ENCODE data around the gene FYCO1. TPM values are rescaled to one million over a fixed set of nuclear protein-coding genes. Genes with fewer than 3 reads are reported as not detected.

Gene FYCO1
- polyA plus RNA-seq, 5 donors = 18.2 to 21.5 (median 19.6) TPM

- no peak for DNase-seq
Measured at GRCh38 chr3:45887759-45888511, 107.7 kb downstream of the FYCO1 start.

DNA sequence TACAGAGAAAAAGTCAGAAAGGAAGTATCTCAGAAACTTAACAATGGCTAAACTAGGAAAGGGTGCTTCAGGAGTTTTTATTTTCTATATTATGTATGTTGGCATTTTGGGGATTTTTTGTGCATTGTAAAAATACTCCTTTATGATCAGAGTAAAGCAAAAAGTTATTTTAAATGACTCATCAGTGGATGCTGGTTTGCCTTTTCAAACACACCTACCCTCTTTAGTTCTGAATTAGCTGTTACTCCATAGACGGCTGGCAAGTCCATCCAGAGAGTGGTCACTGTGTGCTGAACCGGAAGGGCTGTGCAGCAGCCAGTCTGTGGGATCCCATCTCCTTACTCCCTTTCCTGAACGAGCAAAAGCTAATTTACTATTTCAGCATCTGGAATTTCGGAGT, 108.3 kb downstream of the FYCO1 start:
- DNase-seq = no peak

GRCh38 chr3:45885979-45886705, 109.5 kb downstream of the FYCO1 start, which contains the start of gene CCR9:
CCR9 (plus strand) TSS chr3:45886543; CDS start chr3:45894934, 8,391 bp downstream.
- no peak for DNase-seq

DNA sequence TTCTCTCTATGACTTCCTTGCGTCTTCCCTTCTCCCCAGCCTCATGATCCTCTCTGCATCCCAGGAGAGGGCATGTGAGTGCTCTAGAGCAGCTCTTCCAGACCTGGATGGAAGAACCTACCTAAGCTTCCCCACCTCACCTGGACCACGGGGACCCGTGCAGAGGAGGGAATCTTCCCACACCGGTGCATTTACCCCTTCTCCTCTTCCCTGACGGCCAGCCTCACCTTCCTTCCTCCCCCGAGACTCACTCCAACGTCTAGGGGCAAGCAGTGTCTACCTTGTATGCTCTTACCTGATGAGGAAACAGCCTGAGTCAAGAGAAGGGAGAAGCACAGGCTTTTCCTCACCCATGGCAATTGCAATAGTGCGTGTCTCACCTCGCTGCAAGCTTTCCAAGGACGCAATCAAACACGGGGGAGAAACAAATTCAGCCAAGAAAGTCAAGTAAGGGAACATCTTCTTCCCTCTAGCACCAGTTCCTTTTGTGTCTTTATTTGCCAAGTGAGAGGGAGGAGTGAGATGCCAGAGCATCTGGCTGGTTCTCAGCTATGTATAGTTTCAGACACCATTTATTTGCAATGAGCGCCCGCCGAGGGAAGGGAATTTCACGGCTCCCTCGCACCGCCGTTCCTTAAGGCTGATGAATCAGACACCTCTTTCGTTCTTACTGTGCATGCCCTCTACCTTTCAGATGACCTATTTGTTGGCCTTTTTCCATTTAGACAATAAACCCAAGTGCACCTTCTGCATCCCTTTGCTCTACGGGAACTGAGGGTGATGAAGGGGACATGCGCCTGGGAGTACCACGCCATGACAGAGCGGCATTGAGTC, 111.0 kb downstream of the FYCO1 start:
- no peak for DNase-seq

DNA sequence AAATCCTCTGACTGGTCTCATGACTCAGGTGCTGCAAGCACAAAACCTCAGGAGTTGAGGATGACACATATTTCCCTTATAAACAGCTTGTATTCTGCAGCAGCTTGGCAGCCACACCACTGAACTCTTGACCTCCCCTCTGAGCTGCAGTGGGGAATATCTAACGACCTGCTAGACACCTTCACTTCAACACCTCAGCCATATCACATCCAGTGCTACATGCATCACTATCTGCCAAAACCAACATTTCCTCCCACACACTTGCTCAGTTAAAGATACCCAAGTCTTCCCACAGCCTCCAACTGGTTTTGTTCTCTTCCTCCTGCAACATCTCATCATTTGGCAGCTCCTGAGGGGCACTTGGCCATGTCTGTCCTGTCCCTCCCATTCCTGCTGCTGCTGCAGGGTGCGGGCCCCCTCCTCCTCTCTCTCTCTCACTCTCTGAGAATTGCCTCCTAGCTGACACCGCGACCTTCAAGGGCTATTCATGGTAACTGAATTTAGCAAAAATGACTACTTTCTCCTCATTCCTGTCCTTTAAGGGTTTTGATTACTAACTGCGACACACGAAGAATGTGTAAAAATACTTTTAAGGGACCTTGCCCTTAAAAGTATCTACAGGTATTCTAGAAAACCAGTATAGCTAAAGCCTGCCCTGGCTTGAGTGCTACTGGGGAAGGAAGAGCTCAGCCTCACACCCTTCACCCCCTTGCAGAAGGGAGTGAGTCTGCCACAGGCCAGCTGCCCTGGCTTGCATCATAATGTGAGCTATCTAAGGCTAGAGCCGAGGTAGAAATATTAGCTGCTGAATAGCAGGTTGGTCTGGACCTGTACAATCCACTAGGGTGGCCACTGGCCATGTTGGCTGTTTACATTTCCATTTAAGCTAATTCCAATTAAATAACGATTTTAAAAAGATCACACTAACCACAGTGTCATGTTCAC, 114.3 kb downstream of the FYCO1 start:
- no peak for DNase-seq

DNA sequence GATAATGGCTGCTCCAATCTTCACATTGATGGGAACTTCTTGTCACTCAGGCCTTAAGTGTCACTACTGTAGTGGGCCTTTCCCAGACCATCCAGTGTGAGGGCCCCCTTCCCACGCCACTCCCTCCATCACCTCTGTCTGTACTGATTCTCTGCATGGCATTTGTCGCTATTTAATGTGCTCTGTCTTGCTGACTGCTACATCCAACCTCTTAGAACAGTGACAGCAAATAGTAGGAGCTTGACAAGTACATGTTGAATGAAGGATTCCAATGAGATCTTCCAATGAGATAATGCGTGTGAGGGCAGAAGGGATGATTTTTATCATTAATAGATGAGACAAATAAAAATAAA, 114.9 kb downstream of the FYCO1 start:
- DNase-seq = no peak

GRCh38 chr3:45878124-45878523, 117.5 kb downstream of the FYCO1 start:
- no peak for DNase-seq

- DNase-seq = no peak
Measured at GRCh38 chr3:45874677-45875346, 120.8 kb downstream of the FYCO1 start.

DNA sequence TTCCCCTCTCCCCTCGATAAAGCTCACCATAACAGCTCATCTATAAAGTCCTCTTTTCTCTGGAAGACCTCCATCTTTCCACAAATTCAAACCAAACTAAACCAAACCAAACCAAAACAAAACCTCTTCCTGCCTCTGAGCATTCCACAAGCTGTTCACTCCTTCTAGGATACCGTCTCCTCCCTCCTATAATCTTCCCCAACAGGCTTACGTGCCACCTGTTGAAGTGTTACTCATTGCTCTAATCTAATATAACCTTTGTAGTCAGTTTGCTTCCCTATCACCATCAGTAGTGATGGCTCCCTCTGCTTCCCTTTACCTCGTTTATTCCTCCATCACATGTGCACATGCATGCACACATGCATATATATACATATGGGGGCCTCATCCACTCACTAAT, 122.0 kb downstream of the FYCO1 start:
- DNase-seq = no peak

DNA sequence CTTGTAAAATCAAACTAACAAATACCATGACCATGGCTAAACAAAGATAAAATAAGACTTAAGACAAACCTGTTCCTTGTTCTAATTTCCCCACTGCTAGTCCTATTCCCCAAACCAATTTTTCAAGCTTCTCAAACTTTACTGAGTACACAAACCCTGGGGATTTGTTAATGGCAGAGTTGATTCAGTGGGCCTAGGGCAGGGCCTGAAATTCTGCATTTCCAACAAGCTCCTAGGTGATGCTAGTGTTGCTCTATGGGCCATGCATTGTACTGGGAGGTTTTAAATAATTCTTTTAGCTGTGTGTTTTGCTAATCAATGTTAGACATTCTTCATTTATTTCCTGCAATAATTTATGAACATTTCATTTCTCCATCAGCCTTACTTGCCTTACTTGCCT, 122.6 kb downstream of the FYCO1 start:
- no peak for DNase-seq

DNA sequence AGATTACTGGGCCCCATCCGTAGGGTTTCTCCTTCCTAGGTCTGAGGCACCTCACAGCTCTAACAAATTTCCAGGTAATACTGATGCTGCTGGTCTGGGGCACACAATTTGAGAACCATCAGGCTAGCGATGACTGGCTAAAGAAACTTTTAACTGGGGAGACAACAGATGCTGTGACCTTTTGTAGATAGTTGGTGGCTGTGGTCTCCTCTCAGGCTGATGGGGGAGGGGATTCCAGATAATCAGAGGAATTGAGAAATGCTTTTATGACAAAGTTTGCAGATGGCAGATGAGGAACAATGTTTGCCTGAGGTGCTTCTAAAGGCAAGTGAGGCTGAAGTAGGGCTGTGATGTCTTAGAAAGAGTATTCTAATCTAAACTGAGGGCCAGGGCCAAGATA, 123.1 kb downstream of the FYCO1 start:
- DNase-seq = no peak

DNA sequence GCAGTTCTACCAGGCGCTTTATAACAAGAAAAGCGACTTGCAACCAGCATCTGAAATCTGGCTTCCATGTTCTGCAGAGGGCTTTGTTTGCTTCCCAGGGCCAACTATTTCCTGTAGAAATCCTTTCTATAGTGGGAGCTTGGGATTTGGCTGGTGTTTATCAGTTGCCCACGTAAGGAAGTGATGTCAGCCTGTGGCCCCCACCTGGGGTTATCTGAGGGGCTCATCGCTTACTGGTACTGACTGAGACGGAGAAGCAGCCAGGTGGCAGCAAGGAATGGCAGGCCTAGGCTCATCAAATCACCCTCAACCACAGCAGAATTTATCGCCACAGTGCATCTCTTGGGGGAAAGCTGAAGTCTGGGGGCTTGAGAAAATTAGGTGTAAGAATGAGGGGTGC, 123.8 kb downstream of the FYCO1 start:
- DNase-seq = no peak

DNA sequence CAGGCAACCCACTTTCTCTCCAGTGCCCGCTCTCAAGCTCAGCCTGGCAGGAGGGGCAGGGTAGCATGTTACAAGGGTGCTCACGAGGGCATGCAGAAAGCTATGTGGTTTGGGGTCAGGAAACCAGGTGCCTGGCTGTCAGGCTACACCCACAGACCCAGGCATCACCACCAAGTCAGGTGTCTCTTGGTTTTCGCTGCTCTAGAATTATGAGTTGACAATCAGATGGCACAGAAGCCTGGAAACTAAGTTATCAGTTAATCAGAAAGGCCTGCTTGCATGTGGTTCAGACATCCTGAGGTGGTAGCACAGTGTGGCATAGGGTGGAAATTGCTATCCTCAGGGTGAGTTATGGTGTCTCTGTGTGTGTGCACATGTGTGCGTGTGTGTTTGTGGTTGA, 125.5 kb downstream of the FYCO1 start:
- no peak for DNase-seq

GRCh38 chr3:45869638-45870037, 126.0 kb downstream of the FYCO1 start:
- DNase-seq = no peak

DNA sequence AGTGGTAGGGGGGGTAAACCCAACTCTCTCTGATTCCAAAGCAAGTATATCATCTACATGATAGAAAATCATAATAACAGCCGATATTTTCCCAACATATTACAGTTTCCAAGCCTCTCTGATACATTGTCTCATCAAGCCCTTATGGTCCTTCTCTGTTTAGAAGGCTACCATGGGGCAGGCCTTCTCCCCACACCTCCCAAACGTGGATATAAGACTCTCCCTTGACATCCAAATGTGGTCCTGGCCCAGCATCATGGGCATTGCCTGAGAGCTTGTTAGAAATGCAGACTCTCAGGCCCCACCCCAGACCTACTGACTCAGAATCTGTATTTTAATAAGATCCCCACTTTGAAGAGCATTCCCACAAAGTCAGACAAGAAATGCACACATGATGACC, 127.0 kb downstream of the FYCO1 start:
- DNase-seq = no peak

- DNase-seq = peak in 1 of 2 donors; percentile 3
Measured at GRCh38 chr3:45868213-45868612, 127.4 kb downstream of the FYCO1 start.

Measured in right lung (tissue), 5 donors.